Mesothelial cell of epicardium (in vitro differentiated cells): ENCODE measurements around the gene SEC14L2. TPM values are rescaled to one million over a fixed set of nuclear protein-coding genes. Genes with fewer than 3 reads are reported as not detected.

Experiments used
- DNase-seq, 2 experiments: peaks; one replicate each; pipeline ENCODE4 v3.0.0; 2021; ENCODE audit warnings: low spot score in 2 of 2; ENCODE audit not compliant: unreplicated experiment in 2 of 2
- H3K27ac Mint-ChIP-seq: 2 replicates; pipeline ENCODE4 v1.8.0; 2021; ENCODE audit warnings: mixed read lengths
- H3K27me3 Mint-ChIP-seq: 2 replicates; pipeline ENCODE4 v1.8.0; 2021; ENCODE audit warnings: low read depth, mixed read lengths
- H3K36me3 Mint-ChIP-seq: 2 replicates; pipeline ENCODE4 v1.8.0; 2021; ENCODE audit warnings: mixed read lengths
- H3K4me1 Mint-ChIP-seq: 2 replicates; pipeline ENCODE4 v1.8.0; 2021; ENCODE audit warnings: mixed read lengths
- H3K4me3 Mint-ChIP-seq: 2 replicates; pipeline ENCODE4 v1.8.0; 2021; ENCODE audit warnings: mild to moderate bottlenecking, moderate library complexity, mixed read lengths
- H3K9me3 Mint-ChIP-seq: 2 replicates; pipeline ENCODE4 v1.8.0; 2021; ENCODE audit warnings: mixed read lengths
- total RNA-seq: library from RNA; stranded (reverse); gene quantifications from 3 replicates; pipeline ENCODE4 v1.2.1, GENCODE V29; 2021
- TF ChIP-seq, protein P1 (sequence below): fragments of 200-600 bp; sonication (generic); IDR thresholded peaks from one replicate; pipeline ENCODE4 v1.5.0; 2021; ENCODE audit warnings: antibody characterized with exemption; ENCODE audit not compliant: unreplicated experiment

Gene SEC14L2
- total RNA-seq, 1 donor from 2014 or later = 4.3 TPM

DNA sequence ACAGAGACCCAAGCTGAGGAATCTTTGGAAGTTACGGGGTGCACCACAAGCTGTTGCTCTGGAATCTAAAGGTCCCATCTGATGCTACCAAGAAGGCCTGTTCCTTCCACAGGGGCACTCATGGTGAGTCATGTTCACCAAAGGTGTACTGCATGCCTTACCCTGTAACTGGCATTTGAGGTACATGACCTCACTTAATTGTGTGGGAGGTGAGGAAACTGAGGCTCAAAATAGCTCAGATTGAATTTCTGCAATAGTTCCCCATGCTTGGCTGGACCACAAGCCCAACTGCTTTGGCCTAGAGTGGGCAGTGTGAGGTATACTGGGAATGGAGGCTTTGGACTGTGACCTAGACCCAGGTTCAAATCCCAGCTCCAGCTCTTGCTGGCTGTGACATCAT, 37.0 kb downstream of the SEC14L2 start:
- Mint-ChIP-seq H3K27me3 (no peaks in the 10 kb centered on the region), H3K4me1 (no peaks in the 10 kb centered on the region), H3K9me3 (no peaks in the 10 kb centered on the region), H3K36me3 (no peaks in the 10 kb centered on the region), H3K27ac (no peak overlapping the region), H3K4me3 (no peak overlapping the region)
- TF ChIP-seq, protein P1, sequence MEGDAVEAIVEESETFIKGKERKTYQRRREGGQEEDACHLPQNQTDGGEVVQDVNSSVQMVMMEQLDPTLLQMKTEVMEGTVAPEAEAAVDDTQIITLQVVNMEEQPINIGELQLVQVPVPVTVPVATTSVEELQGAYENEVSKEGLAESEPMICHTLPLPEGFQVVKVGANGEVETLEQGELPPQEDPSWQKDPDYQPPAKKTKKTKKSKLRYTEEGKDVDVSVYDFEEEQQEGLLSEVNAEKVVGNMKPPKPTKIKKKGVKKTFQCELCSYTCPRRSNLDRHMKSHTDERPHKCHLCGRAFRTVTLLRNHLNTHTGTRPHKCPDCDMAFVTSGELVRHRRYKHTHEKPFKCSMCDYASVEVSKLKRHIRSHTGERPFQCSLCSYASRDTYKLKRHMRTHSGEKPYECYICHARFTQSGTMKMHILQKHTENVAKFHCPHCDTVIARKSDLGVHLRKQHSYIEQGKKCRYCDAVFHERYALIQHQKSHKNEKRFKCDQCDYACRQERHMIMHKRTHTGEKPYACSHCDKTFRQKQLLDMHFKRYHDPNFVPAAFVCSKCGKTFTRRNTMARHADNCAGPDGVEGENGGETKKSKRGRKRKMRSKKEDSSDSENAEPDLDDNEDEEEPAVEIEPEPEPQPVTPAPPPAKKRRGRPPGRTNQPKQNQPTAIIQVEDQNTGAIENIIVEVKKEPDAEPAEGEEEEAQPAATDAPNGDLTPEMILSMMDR = no peak
- no peak for DNase-seq

- no peaks in the 10 kb centered on the region for H3K27me3 Mint-ChIP-seq
- no peaks in the 10 kb centered on the region for H3K4me1 Mint-ChIP-seq
- DNase-seq = no peak
- H3K9me3 Mint-ChIP-seq = no peaks in the 10 kb centered on the region
- no peak overlapping the region for H3K27ac Mint-ChIP-seq
- H3K4me3 Mint-ChIP-seq = no peak overlapping the region
- TF ChIP-seq, protein P1 = no peak
- H3K36me3 Mint-ChIP-seq = no peaks in the 10 kb centered on the region
These were observed 38.0 kb downstream of the SEC14L2 start for GRCh38 chr22:30434843-30435242.

GRCh38 chr22:30435674-30436126, 38.9 kb downstream of the SEC14L2 start:
- Mint-ChIP-seq H3K9me3 (no peaks in the 10 kb centered on the region), H3K4me1 (no peaks in the 10 kb centered on the region), H3K27ac (no peak overlapping the region), H3K36me3 (no peaks in the 10 kb centered on the region), H3K4me3 (no peak overlapping the region), H3K27me3 (no peaks in the 10 kb centered on the region)
- TF ChIP-seq, protein P1 = no peak
- no peak for DNase-seq

GRCh38 chr22:30436196-30436595, 39.4 kb downstream of the SEC14L2 start:
- no peaks in the 10 kb centered on the region for H3K4me1 Mint-ChIP-seq
- H3K27ac Mint-ChIP-seq = no peak overlapping the region
- H3K36me3 Mint-ChIP-seq = no peaks in the 10 kb centered on the region
- no peaks in the 10 kb centered on the region for H3K9me3 Mint-ChIP-seq
- no peak for DNase-seq
- TF ChIP-seq, protein P1 = no peak
- no peak overlapping the region for H3K4me3 Mint-ChIP-seq
- peaks cover 4% of the 10 kb centered on the region for H3K27me3 Mint-ChIP-seq

- no peak for DNase-seq
- TF ChIP-seq, protein P1 = no peak
These were observed 41.7 kb downstream of the SEC14L2 start for GRCh38 chr22:30438559-30438958.

DNA sequence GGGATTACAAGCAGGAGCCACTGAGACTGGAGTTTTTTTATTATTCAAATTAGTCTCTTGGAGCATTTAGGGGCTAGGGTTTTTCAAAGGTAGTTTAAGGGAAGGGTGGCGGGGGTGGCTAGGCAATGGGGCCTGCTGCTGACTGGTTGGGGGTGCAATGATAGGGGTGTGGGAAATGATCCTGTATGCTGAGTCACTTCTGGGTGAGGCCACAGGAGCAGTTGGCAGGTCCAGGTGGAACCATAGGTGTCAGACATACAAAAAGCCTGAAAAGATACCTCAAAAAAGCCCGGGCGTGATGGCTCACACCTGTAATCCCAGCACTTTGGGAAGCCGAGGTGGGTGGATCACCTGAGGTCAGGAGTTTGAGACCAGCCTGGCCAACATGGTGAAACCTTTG, 42.4 kb downstream of the SEC14L2 start:
- TF ChIP-seq, protein P1 = no peak
- no peaks in the 10 kb centered on the region for H3K36me3 Mint-ChIP-seq

More at GRCh38 chr22:30438559-30438958, 41.7 kb downstream of the SEC14L2 start:
- H3K9me3 Mint-ChIP-seq = no peaks in the 10 kb centered on the region
- H3K4me3 Mint-ChIP-seq = no peak overlapping the region
- H3K27me3 Mint-ChIP-seq = peaks cover 5% of the 10 kb centered on the region
- no peak overlapping the region for H3K27ac Mint-ChIP-seq
- no peaks in the 10 kb centered on the region for H3K4me1 Mint-ChIP-seq
- H3K36me3 Mint-ChIP-seq = no peaks in the 10 kb centered on the region

More for the DNA sequence above, 42.4 kb downstream of the SEC14L2 start:
- peaks cover 5% of the 10 kb centered on the region for H3K27me3 Mint-ChIP-seq
- H3K4me1 Mint-ChIP-seq = no peaks in the 10 kb centered on the region
- no peak overlapping the region for H3K4me3 Mint-ChIP-seq
- H3K9me3 Mint-ChIP-seq = no peaks in the 10 kb centered on the region
- no peak for DNase-seq
- H3K27ac Mint-ChIP-seq = no peak overlapping the region
